GM21515 (cell line): ENCODE results near the gene GTPBP2.

ENCODE experiments used
- ATAC-seq: cut with Tn5 transposase; IDR thresholded peaks from one replicate; pipeline ENCODE4 v1.9.1; 2021; ENCODE audit not compliant: unreplicated experiment

The GTPBP2 gene

DNA sequence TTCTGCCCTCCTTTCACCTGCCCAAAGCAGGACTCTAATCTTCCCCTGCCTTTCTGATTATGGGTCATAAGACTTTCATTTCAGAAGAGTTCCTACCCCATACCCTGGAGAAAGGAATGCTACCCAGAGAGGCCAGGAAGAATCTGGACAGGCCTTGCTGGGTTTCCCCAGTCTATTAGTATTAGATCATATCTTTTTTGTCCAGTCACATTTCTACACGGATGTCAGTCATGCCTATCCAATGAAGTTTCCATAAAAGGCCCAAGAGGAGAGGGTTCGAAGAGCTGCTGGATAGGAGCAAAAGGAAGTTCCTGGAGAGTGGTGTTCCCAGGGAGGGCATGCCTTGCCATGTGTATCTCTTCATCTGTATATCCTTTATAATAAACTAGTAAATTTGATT lies 49.9 kb downstream of the GTPBP2 start:
- ATAC-seq = no peak

DNA sequence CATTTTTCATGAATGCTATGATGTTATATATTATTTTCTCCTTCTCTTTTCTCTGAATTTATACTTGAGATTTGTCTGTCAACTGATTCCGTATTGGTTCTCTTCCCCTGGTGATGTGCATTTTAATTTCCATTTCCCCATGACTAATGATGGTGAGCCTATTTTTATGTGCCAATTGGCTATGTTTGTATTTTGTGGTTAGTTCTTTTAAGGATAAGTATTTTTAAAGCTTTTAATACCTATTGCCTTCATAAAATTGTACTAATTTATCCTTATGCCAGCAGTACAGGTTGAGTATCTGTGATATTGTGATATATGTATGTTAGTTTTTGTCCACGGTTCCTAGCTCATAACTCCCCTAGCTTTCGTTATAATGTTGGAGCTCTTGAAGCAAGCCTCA lies 50.3 kb downstream of the GTPBP2 start:
- ATAC-seq = no peak

DNA sequence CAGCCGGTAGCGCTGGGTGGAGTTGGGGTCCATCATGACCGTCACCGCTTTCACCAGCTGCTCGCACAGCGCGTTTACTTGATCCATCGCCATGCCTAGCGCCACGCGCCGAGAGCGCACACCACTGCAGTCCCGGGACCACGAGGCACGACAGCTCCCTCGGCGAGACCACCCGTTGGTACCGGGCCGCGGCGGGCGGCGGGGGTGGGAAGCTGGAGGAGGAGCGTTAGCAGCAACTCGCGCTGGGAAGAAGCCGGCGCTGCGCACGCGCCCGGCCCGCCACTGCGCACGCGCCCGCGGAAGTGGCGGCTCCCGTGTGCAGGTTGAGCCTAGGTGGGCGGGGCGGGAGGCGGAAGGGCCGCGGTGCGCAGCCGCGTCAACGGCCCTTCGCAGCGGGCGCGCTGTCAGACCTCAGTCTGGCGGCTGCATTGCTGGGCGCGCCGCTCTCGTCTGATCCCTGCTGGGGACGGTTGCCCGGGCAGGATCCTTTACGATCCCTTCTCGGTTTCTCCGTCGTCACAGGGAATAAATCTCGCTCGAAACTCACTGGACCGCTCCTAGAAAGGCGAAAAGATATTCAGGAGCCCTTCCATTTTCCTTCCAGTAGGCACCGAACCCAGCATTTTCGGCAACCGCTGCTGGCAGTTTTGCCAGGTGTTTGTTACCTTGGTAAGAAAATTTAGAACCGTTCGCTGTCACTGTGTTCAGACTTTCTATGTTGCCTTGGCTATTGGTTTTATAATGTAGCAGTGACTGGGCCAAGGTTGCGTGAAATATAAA lies 53.1 kb downstream of the GTPBP2 start, which contains the start of the genes POLH and XPO5:
Gene POLH (plus strand): TSS at position 414 of the 780 bp plus-strand sequence. CDS start 6,135 bp downstream, outside the sequence.
Gene XPO5 (minus strand): TSS at position 267 of the 780 bp plus-strand sequence. CDS start 174 bp downstream, at position 93.
- ATAC-seq = peak; percentile 87

DNA sequence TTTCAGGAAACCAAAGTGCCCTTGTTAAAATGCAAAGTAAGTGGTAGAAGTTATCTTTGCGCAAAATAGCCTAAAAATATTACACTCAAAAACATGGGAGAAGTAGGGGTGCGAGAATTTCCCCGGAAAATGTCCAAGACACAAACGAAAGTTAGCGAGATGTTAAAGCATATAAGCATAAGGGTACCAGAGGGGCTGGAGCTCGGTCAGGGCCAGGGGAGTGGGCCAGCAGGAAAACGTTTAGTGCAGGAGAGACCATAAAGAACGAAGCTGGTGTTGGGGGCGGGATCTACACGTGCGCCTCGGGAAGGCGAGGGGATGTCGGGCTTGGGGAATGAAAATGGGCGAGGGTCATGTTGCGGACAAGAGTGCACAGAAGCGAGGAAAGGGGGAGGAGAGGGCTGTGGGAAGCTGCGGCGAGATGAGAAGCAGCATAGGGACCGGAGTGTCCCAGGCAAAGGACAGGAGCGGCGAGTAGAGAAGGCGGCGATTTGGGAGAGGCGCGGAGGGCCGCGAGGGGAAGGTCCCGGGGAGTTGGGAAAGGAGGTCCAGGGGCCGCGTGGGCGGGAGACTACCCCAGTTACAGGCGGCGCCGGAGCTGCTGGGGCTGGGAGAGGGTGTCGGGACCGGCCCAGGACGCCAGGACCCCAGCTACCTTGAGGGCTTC lies 53.8 kb downstream of the GTPBP2 start:
- peak; percentile 23 for ATAC-seq

DNA sequence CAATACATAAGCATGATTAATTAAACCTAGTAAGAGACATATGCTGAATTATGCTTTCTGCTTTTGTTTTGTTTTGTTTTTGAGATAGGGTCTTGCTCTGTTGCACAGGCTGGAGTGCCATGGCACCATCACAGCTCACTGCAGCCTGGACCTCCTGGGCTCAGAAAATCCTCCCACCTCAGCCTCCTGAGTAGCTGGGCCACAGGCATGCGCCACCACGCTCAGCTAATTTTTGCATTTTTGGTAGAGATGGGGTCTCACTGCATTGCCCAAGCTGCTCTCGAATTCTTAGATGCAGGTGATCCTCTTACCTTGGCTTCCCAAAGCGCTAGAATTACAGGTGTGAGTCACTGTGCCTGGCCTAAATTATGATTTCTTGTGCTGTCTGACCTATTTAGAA lies 57.0 kb downstream of the GTPBP2 start:
- ATAC-seq = no peak

DNA sequence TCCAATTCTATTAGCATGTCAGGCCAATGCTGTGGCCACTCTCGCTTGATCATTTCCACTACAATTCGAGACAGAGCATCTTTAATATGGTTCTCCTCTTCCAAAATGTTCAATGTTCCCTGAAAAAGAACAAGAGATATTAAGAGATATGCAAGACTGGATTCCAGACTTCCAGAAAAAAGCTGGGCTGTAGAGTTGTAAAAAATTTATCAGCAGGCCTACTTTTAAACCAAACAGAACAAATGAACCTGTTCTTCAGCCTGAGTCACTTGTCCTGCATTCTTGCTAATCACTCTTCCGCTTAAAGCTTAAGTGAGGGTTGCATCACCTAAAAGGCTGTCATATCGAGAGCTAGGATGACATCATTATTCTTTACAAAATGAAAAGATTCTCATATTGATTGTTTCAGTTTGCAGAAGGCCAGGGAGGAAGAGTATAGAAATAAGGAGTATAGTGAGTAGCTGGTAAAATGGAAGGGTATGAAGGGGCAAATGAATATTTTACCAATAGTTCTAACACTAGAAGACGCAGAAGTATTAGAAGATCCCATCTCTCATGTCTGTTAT lies 58.1 kb downstream of the GTPBP2 start:
- ATAC-seq = no peak
